Liver (tissue), 9 donors: ENCODE data around the gene PRDM2. TPM values are rescaled to one million over a fixed set of nuclear protein-coding genes. Genes with fewer than 3 reads are reported as not detected.

Experiments
- DNase-seq: peaks from one replicate; pipeline ENCODE4 v3.0.0-alpha.2; 2017; ENCODE audit warnings: low spot score
- H3K27ac ChIP-seq, 2 donors: one replicate each; pipeline ENCODE4 v1.7.0; 2013; ENCODE audit warnings: inconsistent platforms in 2 of 2, low read length in 2 of 2, control low read depth in 1 of 2, low read depth in 1 of 2, mild to moderate bottlenecking in 1 of 2
- H3K27me3 ChIP-seq, 4 donors: one replicate each; pipeline versions ENCODE4 v1.6.1 to v1.7.0; 2013; ENCODE audit warnings: low read length in 3 of 4, inconsistent platforms in 1 of 4, mild to moderate bottlenecking in 1 of 4, moderate library complexity in 1 of 4; ENCODE audit not compliant: control insufficient read depth in 4 of 4, insufficient read depth in 4 of 4
- H3K36me3 ChIP-seq, 4 donors: one replicate each; pipeline versions ENCODE4 v1.6.1 to v1.7.0; 2013; ENCODE audit warnings: low read length in 3 of 4, mild to moderate bottlenecking in 3 of 4, low read depth in 1 of 4, moderate library complexity in 1 of 4; ENCODE audit not compliant: control insufficient read depth in 4 of 4, insufficient read depth in 3 of 4
- H3K4me1 ChIP-seq, 4 donors: one replicate each; pipeline versions ENCODE4 v1.6.1 to v1.7.0; 2013; ENCODE audit warnings: low read length in 3 of 4, mild to moderate bottlenecking in 3 of 4, moderate library complexity in 1 of 4; ENCODE audit not compliant: control insufficient read depth in 4 of 4, insufficient read depth in 4 of 4
- H3K4me3 ChIP-seq, 3 donors: one replicate each; pipeline versions ENCODE4 v1.6.1 to v1.7.0; 2013; ENCODE audit warnings: low read length in 3 of 3, control low read depth in 1 of 3, low read depth in 1 of 3, mild to moderate bottlenecking in 1 of 3
- H3K9ac ChIP-seq, 2 donors: one replicate each; pipeline ENCODE4 v1.7.0; 2013; ENCODE audit warnings: low read length in 2 of 2, mild to moderate bottlenecking in 2 of 2, moderate library complexity in 2 of 2, control low read depth in 1 of 2, low read depth in 1 of 2
- H3K9me3 ChIP-seq, 4 donors: one replicate each; pipeline versions ENCODE4 v1.6.1 to v1.7.0; 2013; ENCODE audit warnings: low read length in 3 of 4; ENCODE audit not compliant: control insufficient read depth in 4 of 4
- ATF3 ChIP-seq: IDR thresholded peaks from 2 replicates; pipeline ENCODE4 v1.6.1; 2016; ENCODE audit warnings: antibody characterized with exemption
- FOXA1 ChIP-seq: IDR thresholded peaks from 2 replicates; pipeline ENCODE4 v1.6.1; 2016; ENCODE audit warnings: antibody characterized with exemption
- FOXA2 ChIP-seq: IDR thresholded peaks from 2 replicates; pipeline ENCODE4 v1.6.1; 2016; ENCODE audit warnings: antibody characterized with exemption
- GABPA ChIP-seq, 2 donors: IDR thresholded peaks in 1 of 2; conservative IDR thresholded peaks in 1 of 2; 2 replicates each; pipeline ENCODE4 v1.6.1; 2016; ENCODE audit warnings: antibody characterized with exemption in 2 of 2, mild to moderate bottlenecking in 1 of 2, moderate library complexity in 1 of 2
- HNF4A ChIP-seq, 2 donors: conservative IDR thresholded peaks; 2 replicates each; pipeline ENCODE4 v1.6.1; 2016; ENCODE audit warnings: antibody characterized with exemption in 2 of 2, mild to moderate bottlenecking in 2 of 2
- JUND ChIP-seq, 2 donors: IDR thresholded peaks; 2 replicates each; pipeline ENCODE4 v1.6.1; 2016; ENCODE audit warnings: antibody characterized with exemption in 2 of 2
- MAX ChIP-seq: IDR thresholded peaks from 2 replicates; pipeline ENCODE4 v1.6.1; 2016; ENCODE audit warnings: antibody characterized with exemption
- NR2F2 ChIP-seq: IDR thresholded peaks from 2 replicates; pipeline ENCODE4 v1.6.1; 2016; ENCODE audit warnings: antibody characterized with exemption
- RAD21 ChIP-seq, 2 donors: IDR thresholded peaks; 2 replicates each; pipeline ENCODE4 v1.6.1; 2016; ENCODE audit warnings: antibody characterized with exemption in 2 of 2, mild to moderate bottlenecking in 2 of 2
- REST ChIP-seq: IDR thresholded peaks from 2 replicates; pipeline ENCODE4 v1.6.1; 2016; ENCODE audit warnings: antibody characterized with exemption, mild to moderate bottlenecking
- RXRA ChIP-seq, 2 donors: IDR thresholded peaks; 2 replicates each; pipeline ENCODE4 v1.6.1; 2017 to 2018; ENCODE audit warnings: antibody characterized with exemption in 2 of 2, mild to moderate bottlenecking in 1 of 2
- SP1 ChIP-seq: IDR thresholded peaks from 2 replicates; pipeline ENCODE4 v1.6.1; 2018; ENCODE audit warnings: antibody characterized with exemption, mild to moderate bottlenecking
- TAF1 ChIP-seq: conservative IDR thresholded peaks from 2 replicates; pipeline ENCODE4 v1.6.1; 2016; ENCODE audit warnings: antibody characterized with exemption, mild to moderate bottlenecking
- YY1 ChIP-seq: IDR thresholded peaks from 2 replicates; pipeline ENCODE4 v1.6.1; 2016; ENCODE audit warnings: antibody characterized with exemption, mild to moderate bottlenecking
- WGBS: extraction: QIAGEN DNeasy Blood & Tissue Kit; methylation state at CpG from one replicate; pipeline ENCODE4 v1.1.7; 2013; 5-methylcytosine and 5-hydroxymethylcytosine counted together
- polyA plus RNA-seq, 2 donors: library from polyadenylated mRNA; stranded (reverse) in 1 of 2; unstranded in 1 of 2; fragments of 200-250 nt in 1 of 2; fragments of >200 nt in 1 of 2; fragmentation: Nextera tagmentation in 1 of 2; extraction: Ambion mirVana in 1 of 2; gene quantifications; one replicate each; pipeline versions ENCODE4 v1.2.1 to v1.2.3, GENCODE V29; 2013 to 2015
- total RNA-seq, 2 donors: library from RNA; depleted of rRNA; stranded (reverse); fragments of >200 nt; gene quantifications; one replicate each; pipeline ENCODE4 v1.2.3, GENCODE V29; 2014
- TF ChIP-seq, protein P1 (sequence below): IDR thresholded peaks from 2 replicates; pipeline ENCODE4 v1.6.1; 2016; ENCODE audit warnings: antibody characterized with exemption
- TF ChIP-seq, protein P2 (sequence below): fragments of 150-350 bp; IDR thresholded peaks from 2 replicates; pipeline ENCODE4 v1.5.1; 2017; ENCODE audit warnings: improper control_type of control experiment, low read depth, low read length; ENCODE audit not compliant: missing input control
- donor health status: healthy.
- donor health status: healthy.
- donor health status: healthy.
- donor health status: healthy.
- donor health status: healthy.

PRDM2 gene
- total and polyA plus RNA-seq, 4 donors = 4.5 to 13.9 (median 7.9) TPM

- TF ChIP-seq ATF3 (no peak), FOXA2 (no peak), MAX (no peak), SP1 (no peak), NR2F2 (no peak), TAF1 (no peak), HNF4A (conservative IDR thresholded peaks at IDR 0.05) (no peak), RXRA (IDR thresholded peaks at IDR 0.05) (no peak)
Measured at GRCh38 chr1:13674377-13674776, 25.6 kb upstream of the PRDM2 start (continued).

DNA sequence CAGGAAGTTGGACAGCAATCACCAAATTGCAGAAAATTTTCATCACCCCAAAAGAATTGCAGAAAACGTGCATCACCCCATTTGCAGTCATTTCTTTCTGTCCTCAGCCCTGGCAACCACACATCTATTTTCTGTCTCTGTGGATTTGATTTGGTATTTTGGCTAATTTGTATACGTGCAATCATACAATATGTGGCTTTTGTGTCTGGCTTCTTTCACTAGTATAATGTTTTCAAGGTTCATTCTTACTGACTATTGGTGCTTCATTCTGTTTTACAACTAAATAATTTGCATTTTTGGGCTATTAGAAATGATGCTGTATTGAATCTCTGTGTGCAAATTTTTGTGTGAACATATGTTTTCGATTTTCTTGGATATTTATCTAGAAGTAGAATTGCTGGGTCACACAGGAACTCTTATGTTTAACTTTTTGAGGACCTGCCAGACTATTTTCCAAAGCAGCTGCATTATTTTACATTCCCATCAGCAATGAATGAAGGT, 24.8 kb upstream of the PRDM2 start:
- 51% methylated on average over 3 of the region's 3 CpGs for WGBS
- H3K4me1 ChIP-seq = no peaks in the 10 kb centered on the region
- H3K9me3 ChIP-seq = no peaks in the 10 kb centered on the region
- no peaks in the 10 kb centered on the region for H3K36me3 ChIP-seq
- H3K27ac ChIP-seq = no peak overlapping the region
- H3K27me3 ChIP-seq = no peaks in the 10 kb centered on the region
- no peak overlapping the region for H3K4me3 ChIP-seq
- TF ChIP-seq YY1 (no peak), ATF3 (no peak)
- no peak for DNase-seq
- H3K9ac ChIP-seq = no peak overlapping the region

DNA sequence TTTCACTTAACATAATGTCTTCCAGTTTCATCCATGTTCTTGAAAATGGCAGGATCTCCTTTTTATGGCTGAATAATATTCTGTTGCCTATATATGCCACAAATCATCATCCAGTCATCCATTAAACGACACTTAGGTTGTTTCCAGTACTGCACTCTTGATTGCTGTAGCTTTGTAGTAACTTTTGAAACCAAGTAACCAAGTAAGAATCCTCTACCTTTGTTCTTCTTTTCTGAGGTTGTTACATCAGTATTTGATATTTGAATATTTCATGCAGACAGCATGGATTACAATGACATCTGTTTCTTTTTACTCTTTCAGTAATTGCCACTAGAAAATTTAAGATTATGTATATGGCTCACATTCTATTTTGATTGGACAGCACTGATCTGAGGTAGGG, 22.1 kb upstream of the PRDM2 start:
- WGBS = 45% methylated on average over 1 of the region's 1 CpG
- DNase-seq = no peak
- Histone ChIP-seq H3K9me3 (no peaks in the 10 kb centered on the region), H3K36me3 (no peaks in the 10 kb centered on the region), H3K9ac (no peak overlapping the region), H3K27me3 (peaks cover 0 to 2% (median 0%) of the 10 kb centered on the region in 4 donors), H3K4me1 (no peaks in the 10 kb centered on the region), H3K27ac (no peak overlapping the region), H3K4me3 (no peak overlapping the region)
- no peak for TF ChIP-seq JUND (IDR thresholded peaks at IDR 0.05)
- no peak for TF ChIP-seq NR2F2

DNA sequence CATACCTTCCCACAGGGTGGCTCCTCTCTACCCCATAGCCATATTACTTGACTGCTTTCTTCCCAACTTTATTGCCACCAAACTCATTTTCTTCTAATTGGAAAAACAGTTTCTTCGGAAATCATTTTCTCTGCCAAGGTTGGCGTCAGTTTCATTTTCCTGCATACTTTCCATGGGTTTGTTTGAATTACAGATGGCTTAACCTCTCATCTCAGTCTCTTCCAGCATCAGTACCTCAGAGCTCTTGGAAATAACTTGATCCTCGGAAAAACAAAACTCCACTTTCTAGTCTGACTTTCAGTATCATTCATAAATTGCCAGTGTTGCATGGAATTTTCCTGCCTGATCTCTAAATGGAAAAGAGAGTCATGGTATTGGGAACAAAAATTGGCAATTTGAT, 20.3 kb upstream of the PRDM2 start:
- H3K27ac ChIP-seq = no peak overlapping the region
- H3K27me3 ChIP-seq = peaks cover 0 to 5% (median 0%) of the 10 kb centered on the region in 4 donors
- 86% methylated on average over 3 of the region's 3 CpGs for WGBS
- H3K4me1 ChIP-seq = no peaks in the 10 kb centered on the region
- no peaks in the 10 kb centered on the region for H3K9me3 ChIP-seq
- TF ChIP-seq JUND (IDR thresholded peaks at IDR 0.05) = no peak
- TF ChIP-seq, protein P1, sequence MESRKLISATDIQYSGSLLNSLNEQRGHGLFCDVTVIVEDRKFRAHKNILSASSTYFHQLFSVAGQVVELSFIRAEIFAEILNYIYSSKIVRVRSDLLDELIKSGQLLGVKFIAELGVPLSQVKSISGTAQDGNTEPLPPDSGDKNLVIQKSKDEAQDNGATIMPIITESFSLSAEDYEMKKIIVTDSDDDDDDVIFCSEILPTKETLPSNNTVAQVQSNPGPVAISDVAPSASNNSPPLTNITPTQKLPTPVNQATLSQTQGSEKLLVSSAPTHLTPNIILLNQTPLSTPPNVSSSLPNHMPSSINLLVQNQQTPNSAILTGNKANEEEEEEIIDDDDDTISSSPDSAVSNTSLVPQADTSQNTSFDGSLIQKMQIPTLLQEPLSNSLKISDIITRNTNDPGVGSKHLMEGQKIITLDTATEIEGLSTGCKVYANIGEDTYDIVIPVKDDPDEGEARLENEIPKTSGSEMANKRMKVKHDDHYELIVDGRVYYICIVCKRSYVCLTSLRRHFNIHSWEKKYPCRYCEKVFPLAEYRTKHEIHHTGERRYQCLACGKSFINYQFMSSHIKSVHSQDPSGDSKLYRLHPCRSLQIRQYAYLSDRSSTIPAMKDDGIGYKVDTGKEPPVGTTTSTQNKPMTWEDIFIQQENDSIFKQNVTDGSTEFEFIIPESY = no peak
- TF ChIP-seq FOXA2 = no peak
- no peak for TF ChIP-seq YY1
- no peak for TF ChIP-seq RXRA (IDR thresholded peaks at IDR 0.05)
- TF ChIP-seq, protein P2, sequence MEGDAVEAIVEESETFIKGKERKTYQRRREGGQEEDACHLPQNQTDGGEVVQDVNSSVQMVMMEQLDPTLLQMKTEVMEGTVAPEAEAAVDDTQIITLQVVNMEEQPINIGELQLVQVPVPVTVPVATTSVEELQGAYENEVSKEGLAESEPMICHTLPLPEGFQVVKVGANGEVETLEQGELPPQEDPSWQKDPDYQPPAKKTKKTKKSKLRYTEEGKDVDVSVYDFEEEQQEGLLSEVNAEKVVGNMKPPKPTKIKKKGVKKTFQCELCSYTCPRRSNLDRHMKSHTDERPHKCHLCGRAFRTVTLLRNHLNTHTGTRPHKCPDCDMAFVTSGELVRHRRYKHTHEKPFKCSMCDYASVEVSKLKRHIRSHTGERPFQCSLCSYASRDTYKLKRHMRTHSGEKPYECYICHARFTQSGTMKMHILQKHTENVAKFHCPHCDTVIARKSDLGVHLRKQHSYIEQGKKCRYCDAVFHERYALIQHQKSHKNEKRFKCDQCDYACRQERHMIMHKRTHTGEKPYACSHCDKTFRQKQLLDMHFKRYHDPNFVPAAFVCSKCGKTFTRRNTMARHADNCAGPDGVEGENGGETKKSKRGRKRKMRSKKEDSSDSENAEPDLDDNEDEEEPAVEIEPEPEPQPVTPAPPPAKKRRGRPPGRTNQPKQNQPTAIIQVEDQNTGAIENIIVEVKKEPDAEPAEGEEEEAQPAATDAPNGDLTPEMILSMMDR = no peak
- TF ChIP-seq REST = no peak
- no peak for TF ChIP-seq FOXA1
- TF ChIP-seq RAD21 (IDR thresholded peaks at IDR 0.05) = no peak
- TF ChIP-seq HNF4A (conservative IDR thresholded peaks at IDR 0.05) = no peak
- no peak for TF ChIP-seq MAX
- TF ChIP-seq GABPA (IDR thresholded peaks at IDR 0.05 in 1 of 2, conservative IDR thresholded peaks at IDR 0.05 in 1 of 2) = no peak
- TF ChIP-seq SP1 = no peak
- H3K36me3 ChIP-seq = no peaks in the 10 kb centered on the region
- no peak overlapping the region for H3K4me3 ChIP-seq
- DNase-seq = no peak
- H3K9ac ChIP-seq = no peak overlapping the region
